Uterus (tissue), 2 donors: ENCODE results near the gene SLC6A9.

Source experiments
- CTCF ChIP-seq, 4 experiments: fragments of 200-600 bp in 2 of 4; fragments of 450-650 bp in 2 of 4; sonication (generic) in 2 of 4; IDR thresholded peaks; one replicate each; pipeline ENCODE4 v1.5.1; 2016 to 2019; ENCODE audit warnings: antibody characterized with exemption in 4 of 4, mild to moderate bottlenecking in 2 of 4, moderate library complexity in 1 of 4
- POLR2A ChIP-seq, 2 donors: fragments of 450-650 bp; IDR thresholded peaks; one replicate each; pipeline ENCODE4 v1.6.1; 2016; ENCODE audit warnings: antibody characterized with exemption in 2 of 2, mild to moderate bottlenecking in 1 of 2, moderate library complexity in 1 of 2

- no peak for TF ChIP-seq CTCF (IDR thresholded peaks at IDR 0.05)
- no peak for TF ChIP-seq POLR2A (IDR thresholded peaks at IDR 0.05)
These were observed 67.4 kb downstream of the SLC6A9 start for GRCh38 chr1:43963890-43964289.
